Right renal pelvis (tissue), 4 donors: ENCODE data around the gene AVP. TPM values are rescaled to one million over a fixed set of nuclear protein-coding genes. Genes with fewer than 3 reads are reported as not detected.
"Not testable (repeated sequence)": the region's sequence is repeated elsewhere in the genome, so short reads cannot be mapped to it uniquely, and the experiment has no call there.

Experiments
- DNase-seq, 4 donors: peaks; one replicate each; pipeline ENCODE4 v3.0.0-alpha.2; 2013; ENCODE audit warnings: low read depth in 4 of 4, low spot score in 3 of 4, missing footprints in 1 of 4
- polyA plus RNA-seq, 4 donors: library from polyadenylated mRNA; unstranded; fragments of 120-200 nt; gene quantifications; one replicate each; pipeline ENCODE4 v1.2.1, GENCODE V29; 2013; ENCODE audit not compliant: insufficient read length in 4 of 4

Gene AVP
- polyA plus RNA-seq, 4 donors, result 1.0 TPM; not detected in 3

GRCh38 chr20:3085571-3086072 is 1.1 kb upstream of the AVP start:
- DNase-seq, result no peak

GRCh38 chr20:3084986-3085360 is 449 bp upstream of the AVP start:
- DNase-seq, result no peak

- DNase-seq, result no peak
These were observed 1.3 kb downstream of the AVP start for GRCh38 chr20:3082955-3083952.

- no peak for DNase-seq
These were observed 2.1 kb downstream of the AVP start for GRCh38 chr20:3082306-3082951.

GRCh38 chr20:3081641-3082040 is 2.9 kb downstream of the AVP start:
- no peak for DNase-seq

GRCh38 chr20:3080939-3081388 is 3.6 kb downstream of the AVP start:
- no peak for DNase-seq

- DNase-seq, result no peak
These were observed 6.8 kb downstream of the AVP start for GRCh38 chr20:3077618-3078134.

- not testable (repeated sequence) for DNase-seq
These were observed 9.2 kb downstream of the AVP start for GRCh38 chr20:3075315-3075714.

- no peak for DNase-seq
These were observed 9.7 kb downstream of the AVP start for GRCh38 chr20:3074812-3075211.

GRCh38 chr20:3073251-3073643 is 11.3 kb downstream of the AVP start:
- DNase-seq, result not testable (repeated sequence)

- no peak for DNase-seq
These were observed 11.8 kb downstream of the AVP start for GRCh38 chr20:3072530-3073250.

GRCh38 chr20:3071610-3072529 is 12.7 kb downstream of the AVP start, which contains the start of gene OXT:
Gene OXT, plus strand, starts transcription at chr20:3071620. Its CDS starts 36 bp downstream, at chr20:3071656.
- DNase-seq, result no peak

- no peak for DNase-seq
These were observed 13.3 kb downstream of the AVP start for GRCh38 chr20:3071266-3071609.

- DNase-seq, result no peak
These were observed 13.8 kb downstream of the AVP start for GRCh38 chr20:3070725-3071124.

- DNase-seq, result no peak
These were observed 15.3 kb downstream of the AVP start for GRCh38 chr20:3068986-3069900.

GRCh38 chr20:3068075-3068474 is 16.4 kb downstream of the AVP start:
- DNase-seq, result no peak

GRCh38 chr20:3067139-3068014 is 17.1 kb downstream of the AVP start:
- DNase-seq, result no peak

- not testable (repeated sequence) for DNase-seq
These were observed 20.4 kb downstream of the AVP start for GRCh38 chr20:3064119-3064518.
